ENCODE data around the gene MPG.

The MPG gene

GRCh38 chr16:89391-90302 lies 11.6 kb downstream of the MPG start:
- no peak for DNase-seq
- TF ChIP-seq POLR2A (IDR thresholded peaks at IDR 0.05; ENCODE audit: low read length): no peak
- no peak for TF ChIP-seq GATA1 (IDR thresholded peaks at IDR 0.05; ENCODE audit: low read depth, low read length)

GRCh38 chr16:91484-91883 lies 13.5 kb downstream of the MPG start:
- DNase-seq: peak; percentile 49 to 57
- TF ChIP-seq POLR2A (IDR thresholded peaks at IDR 0.05; ENCODE audit: low read length) (no peak), GATA1 (IDR thresholded peaks at IDR 0.05; ENCODE audit: low read depth, low read length) (no peak)

DNA sequence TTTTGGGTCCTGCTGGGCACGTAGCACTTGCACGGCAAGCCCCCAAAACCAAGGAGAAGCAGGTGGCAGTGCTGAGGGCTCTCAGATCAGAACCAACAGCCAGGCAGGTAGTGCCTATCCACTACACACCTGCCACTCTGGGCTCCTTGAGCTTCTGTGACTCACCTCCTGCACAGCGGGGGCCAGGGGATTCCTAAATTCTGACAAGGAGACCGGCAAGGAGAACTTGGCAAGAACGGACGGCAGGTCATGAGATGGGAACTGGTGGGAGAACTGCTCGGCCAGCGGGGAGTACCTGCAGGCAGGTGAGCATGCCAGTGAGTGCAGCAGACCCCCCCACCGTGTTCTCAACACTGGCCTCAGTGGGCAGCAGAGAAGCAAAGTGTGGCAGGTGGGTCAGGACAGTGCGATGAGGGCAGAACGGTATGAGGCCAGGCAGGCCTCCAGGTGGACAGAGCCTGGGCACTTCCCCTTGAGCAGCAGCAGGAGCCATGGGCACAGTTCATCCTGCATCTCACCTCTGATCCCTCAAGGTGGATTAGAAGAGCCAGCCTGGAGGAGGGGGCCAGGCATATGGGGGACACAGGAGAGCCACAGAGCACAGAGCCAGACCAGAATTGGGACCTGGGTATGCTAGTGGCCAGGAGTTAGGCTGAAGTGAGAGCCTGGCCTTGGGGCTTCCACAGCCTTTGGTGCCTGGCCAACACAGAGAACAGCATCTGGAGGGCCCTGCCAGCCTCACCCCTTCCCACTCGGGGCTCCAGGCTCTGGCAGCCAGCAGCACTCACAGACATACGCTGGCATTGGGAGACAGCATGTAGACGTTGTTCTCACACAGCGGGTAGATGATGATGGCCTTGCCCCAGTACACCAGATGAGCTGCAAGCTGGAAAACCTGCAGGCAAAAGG lies 14.7 kb downstream of the MPG start:
- TF ChIP-seq POLR2A (IDR thresholded peaks at IDR 0.05; ENCODE audit: low read length) (no peak), GATA1 (IDR thresholded peaks at IDR 0.05; ENCODE audit: low read depth, low read length) (no peak)
- DNase-seq: no peak

DNA sequence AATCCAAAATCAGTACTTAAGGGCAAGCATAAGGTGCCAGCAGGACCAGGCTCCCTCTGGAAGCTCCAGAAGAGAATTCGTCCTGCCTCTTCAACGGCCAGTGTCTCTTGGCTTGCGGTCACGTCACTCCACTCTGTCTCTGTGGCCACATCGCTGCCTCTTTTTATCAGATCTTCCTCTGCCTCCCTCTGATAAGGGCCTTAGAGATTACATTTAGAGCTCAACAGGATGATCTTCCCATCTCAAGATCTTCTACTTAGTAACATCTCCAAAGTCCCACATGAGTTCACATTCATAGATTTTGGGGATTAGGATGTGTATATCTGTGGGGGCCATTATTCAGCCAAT lies 16.9 kb downstream of the MPG start:
- peak in 1 of 2 experiments; percentile 39 for DNase-seq
- TF ChIP-seq POLR2A (IDR thresholded peaks at IDR 0.05; ENCODE audit: low read length) (no peak), GATA1 (IDR thresholded peaks at IDR 0.05; ENCODE audit: low read depth, low read length) (no peak)

GRCh38 chr16:96935-97381 lies 18.9 kb downstream of the MPG start:
- TF ChIP-seq POLR2A (IDR thresholded peaks at IDR 0.05; ENCODE audit: low read length): peak; percentile 36
- TF ChIP-seq GATA1 (IDR thresholded peaks at IDR 0.05; ENCODE audit: low read depth, low read length): no peak
- DNase-seq: peak; percentile 94 to 97

DNA sequence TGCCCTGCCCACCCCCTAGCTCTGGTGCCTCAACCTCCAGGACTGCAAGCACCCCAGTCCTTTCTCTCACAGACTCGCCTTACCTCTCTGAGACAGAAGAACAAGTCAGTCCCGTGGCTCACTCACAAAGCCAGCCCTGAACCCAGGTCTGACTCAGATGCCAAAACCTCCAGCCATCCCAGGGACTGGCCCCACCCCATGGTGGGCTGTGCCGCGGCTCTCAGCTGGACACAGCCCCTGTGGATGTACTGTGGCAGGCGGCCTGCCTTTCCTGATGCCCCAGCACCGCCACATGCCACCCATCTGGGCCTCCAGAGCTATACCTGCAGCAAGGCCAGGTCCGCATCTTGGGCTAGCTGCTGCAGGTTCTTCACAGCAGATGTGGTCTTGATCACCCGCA lies 19.8 kb downstream of the MPG start:
- no peak for DNase-seq
- TF ChIP-seq POLR2A (IDR thresholded peaks at IDR 0.05; ENCODE audit: low read length) (no peak), GATA1 (IDR thresholded peaks at IDR 0.05; ENCODE audit: low read depth, low read length) (no peak)

- no peak for DNase-seq
- TF ChIP-seq GATA1 (IDR thresholded peaks at IDR 0.05; ENCODE audit: low read depth, low read length): no peak
- TF ChIP-seq POLR2A (IDR thresholded peaks at IDR 0.05; ENCODE audit: low read length): no peak
Observed at GRCh38 chr16:100989-101388, 23.0 kb downstream of the MPG start.

DNA sequence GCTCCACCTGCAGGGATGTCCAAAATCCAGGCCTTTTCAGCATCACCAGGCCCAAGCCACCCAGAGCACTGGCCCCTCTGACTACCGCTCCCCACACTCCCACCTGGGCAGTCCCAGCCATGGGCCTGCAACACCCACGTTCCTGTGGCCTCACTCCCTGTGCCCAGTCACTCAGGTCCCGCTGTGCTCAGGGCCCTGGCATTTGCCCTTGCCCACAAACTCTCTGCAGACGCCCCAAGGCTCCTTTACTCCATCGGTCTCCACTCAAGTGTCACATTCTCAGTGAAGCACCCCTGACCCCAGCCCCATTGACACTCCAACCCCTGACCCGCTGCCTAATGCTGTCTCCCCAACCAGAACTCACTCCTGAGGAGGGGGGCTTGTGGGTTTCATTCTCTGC lies 23.6 kb downstream of the MPG start:
- TF ChIP-seq GATA1 (IDR thresholded peaks at IDR 0.05; ENCODE audit: low read depth, low read length): no peak
- no peak for TF ChIP-seq POLR2A (IDR thresholded peaks at IDR 0.05; ENCODE audit: low read length)
- no peak for DNase-seq

DNA sequence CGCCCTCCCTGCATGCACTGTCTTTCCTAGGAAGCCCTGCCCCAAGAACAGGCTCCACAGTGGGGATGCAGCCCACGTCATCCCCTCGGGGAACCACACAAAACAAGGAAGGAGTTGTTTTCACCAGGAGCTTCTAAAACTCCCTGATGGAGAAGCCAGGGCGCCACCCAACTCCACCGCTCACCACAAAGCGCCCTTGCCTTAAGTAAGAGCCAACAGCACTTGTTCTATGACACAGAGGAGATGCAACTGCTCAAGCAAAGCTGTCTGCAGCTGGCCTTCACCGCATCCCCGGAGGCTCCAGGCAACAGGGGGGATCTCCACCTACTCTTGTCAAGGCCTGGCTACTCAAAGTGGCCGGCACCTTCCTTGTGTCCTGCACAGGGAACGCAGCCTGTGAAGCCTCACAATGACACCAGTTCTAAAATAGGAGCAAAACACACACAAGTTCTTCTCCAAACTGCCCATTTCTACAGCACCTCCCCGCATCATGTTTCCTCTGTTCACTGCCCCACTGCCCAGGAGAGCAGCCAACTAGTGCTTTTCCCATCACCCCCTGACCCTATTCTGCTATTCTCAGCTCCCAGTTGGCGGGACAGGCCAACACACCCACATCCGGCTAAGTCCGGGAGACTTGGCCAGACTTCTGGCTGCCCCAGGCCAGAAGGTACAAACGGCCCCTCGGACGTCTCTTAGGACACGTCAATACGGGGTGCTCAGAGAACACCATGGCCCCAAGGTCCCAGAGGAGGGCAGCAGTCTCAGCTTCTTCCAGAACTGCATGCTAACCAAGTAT lies 24.2 kb downstream of the MPG start:
- no peak for TF ChIP-seq POLR2A (IDR thresholded peaks at IDR 0.05; ENCODE audit: low read length)
- TF ChIP-seq GATA1 (IDR thresholded peaks at IDR 0.05; ENCODE audit: low read depth, low read length): no peak
- DNase-seq: no peak

GRCh38 chr16:104355-104754 lies 26.3 kb downstream of the MPG start:
- peak in 1 of 2 experiments; percentile 50 for DNase-seq
- TF ChIP-seq GATA1 (IDR thresholded peaks at IDR 0.05; ENCODE audit: low read depth, low read length): no peak
- no peak for TF ChIP-seq POLR2A (IDR thresholded peaks at IDR 0.05; ENCODE audit: low read length)

GRCh38 chr16:104928-105327 lies 26.9 kb downstream of the MPG start:
- TF ChIP-seq POLR2A (IDR thresholded peaks at IDR 0.05; ENCODE audit: low read length) (peak; percentile 85), GATA1 (IDR thresholded peaks at IDR 0.05; ENCODE audit: low read depth, low read length) (no peak)
- peak; percentile 95 to 97 for DNase-seq

DNA sequence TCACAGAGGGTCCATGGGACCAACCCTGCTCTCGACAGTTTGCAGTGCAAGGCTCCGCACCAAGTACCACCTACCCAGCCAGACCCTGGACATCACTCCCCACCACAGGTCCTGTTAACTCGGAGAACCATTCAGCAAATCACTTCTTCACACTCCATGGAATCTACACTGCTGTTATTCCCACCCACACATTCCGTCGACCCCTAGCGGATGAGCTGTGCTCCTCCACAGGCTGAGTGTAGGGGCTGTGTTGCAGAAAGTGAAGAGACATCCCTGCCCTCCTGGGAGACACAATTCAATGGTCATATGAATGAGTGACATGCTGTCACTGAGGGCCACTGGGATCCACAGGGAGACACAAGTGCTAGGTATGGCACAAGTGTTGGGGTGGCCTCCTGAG lies 27.5 kb downstream of the MPG start:
- peak; percentile 38 to 61 for DNase-seq
- TF ChIP-seq GATA1 (IDR thresholded peaks at IDR 0.05; ENCODE audit: low read depth, low read length): no peak
- TF ChIP-seq POLR2A (IDR thresholded peaks at IDR 0.05; ENCODE audit: low read length): no peak

DNA sequence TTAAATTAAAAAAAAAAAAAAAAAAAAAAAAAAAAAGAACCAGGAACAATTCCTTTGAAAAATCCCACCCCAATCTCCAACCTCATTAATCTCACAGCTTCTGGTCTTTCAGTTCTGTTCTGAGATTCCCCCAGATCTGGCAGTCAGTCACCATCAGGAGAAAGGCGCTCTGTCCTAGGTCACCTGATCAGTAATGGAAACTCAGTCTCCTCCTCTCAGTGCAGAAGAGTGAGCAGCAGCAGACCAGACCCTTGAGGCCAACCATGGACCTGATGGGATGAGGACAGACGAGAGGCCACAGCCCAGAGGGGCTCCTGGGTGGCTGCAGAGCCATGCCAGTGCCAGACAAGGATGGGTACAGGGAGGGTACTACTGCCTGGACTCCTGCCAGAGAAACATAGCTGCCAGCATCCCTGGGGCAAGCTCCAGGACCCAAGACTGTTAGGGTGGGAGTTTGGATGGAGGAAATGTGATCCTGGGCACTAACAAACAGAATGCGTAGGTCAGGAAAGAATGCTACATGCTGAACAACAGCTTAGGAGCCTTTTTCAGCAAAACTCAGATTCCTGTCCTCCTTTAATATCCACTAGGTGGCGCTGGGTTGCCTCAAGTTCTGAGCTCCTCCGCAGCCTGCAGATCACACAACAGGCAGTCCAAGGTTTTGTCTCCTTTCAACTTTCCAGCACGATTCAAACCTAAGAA lies 28.7 kb downstream of the MPG start:
- peak; percentile 92 to 93 for DNase-seq
- TF ChIP-seq GATA1 (IDR thresholded peaks at IDR 0.05; ENCODE audit: low read depth, low read length) (no peak), POLR2A (IDR thresholded peaks at IDR 0.05; ENCODE audit: low read length) (no peak)

Data from erythroblast (primary cell).